H1 (cell line): ENCODE results near the gene NDUFA11. TPM values are rescaled to one million over a fixed set of nuclear protein-coding genes. Genes with fewer than 3 reads are reported as not detected.

Source experiments
- CTCF ChIA-PET: fragments of 300-600 bp; sonication (Branson Sonifier 250); formaldehyde crosslinking; loops from one replicate; lab custom pipeline; 2021; ENCODE audit not compliant: partially characterized antibody; lab: Charles Lee
- POLR2A ChIA-PET: fragments of 300-600 bp; sonication (Branson Sonifier 250); formaldehyde crosslinking; loops from one replicate; lab custom pipeline; 2021; ENCODE audit warnings: inconsistent platforms; ENCODE audit not compliant: partially characterized antibody; lab: Charles Lee
- DNase-seq, 2 experiments: peaks; one replicate each; pipeline versions ENCODE4 v3.0.0 to v3.0.0-alpha.2; 2010 to 2022; ENCODE audit warnings: low spot score in 2 of 2, low read depth in 1 of 2, mixed read lengths in 1 of 2
- FAIRE-seq: peaks from 2 replicates; lab custom pipeline; 2011; peaks lifted over from hg19 to GRCh38; lab: Jason Lieb, UNC
- H2AFZ ChIP-seq: 2 replicates; pipeline ENCODE4 v1.8.1; 2012; ENCODE audit warnings: low read length, inconsistent platforms
- H2AK5ac ChIP-seq: 2 replicates; pipeline ENCODE4 v1.6.1; 2013; ENCODE audit warnings: low read depth, low read length
- H2BK120ac ChIP-seq: replicated peaks from 2 replicates; pipeline ENCODE3; 2013; ENCODE audit warnings: low read depth, low read length, inconsistent platforms
- H2BK12ac ChIP-seq: 2 replicates; pipeline ENCODE4 v1.6.1; 2013; ENCODE audit warnings: low read depth, low read length
- H2BK15ac ChIP-seq: 2 replicates; pipeline ENCODE4 v1.6.1; 2013; ENCODE audit warnings: low read length
- H2BK20ac ChIP-seq: 2 replicates; pipeline ENCODE4 v1.6.1; 2013; ENCODE audit warnings: low read length
- H2BK5ac ChIP-seq: 2 replicates; pipeline ENCODE4 v1.6.1; 2013; ENCODE audit warnings: low read depth, low read length
- H3K14ac ChIP-seq: 2 replicates; pipeline ENCODE4 v1.6.1; 2013; ENCODE audit warnings: inconsistent platforms; ENCODE audit not compliant: insufficient read length
- H3K18ac ChIP-seq: 2 replicates; pipeline ENCODE4 v1.6.1; 2013; ENCODE audit warnings: low read length; ENCODE audit errors: extremely low read depth
- H3K23ac ChIP-seq: 2 replicates; pipeline ENCODE4 v1.6.1; 2013; ENCODE audit warnings: inconsistent platforms; ENCODE audit not compliant: insufficient read length
- H3K23me2 ChIP-seq: 2 replicates; pipeline ENCODE4 v1.6.1; 2013; ENCODE audit warnings: low read depth, low read length
- H3K27ac ChIP-seq: 2 replicates; pipeline ENCODE4 v1.6.1; 2011; ENCODE audit warnings: low read depth, low read length, inconsistent platforms
- H3K27me3 ChIP-seq, 4 experiments: replicated peaks in 1 of 4; 1 replicate in 1 of 4; 2 replicates in 3 of 4; pipeline versions ENCODE4 v1.6.1 to v1.8.1; 2011 to 2013; ENCODE audit warnings: low read length in 3 of 4, mild to moderate bottlenecking in 3 of 4, inconsistent platforms in 2 of 4, mixed read lengths in 2 of 4, moderate library complexity in 1 of 4; ENCODE audit not compliant: control insufficient read depth in 3 of 4, insufficient read depth in 3 of 4; ENCODE audit errors: extremely low read depth in 1 of 4
- H3K36me3 ChIP-seq, 4 experiments: 2 replicates each; pipeline versions ENCODE4 v1.6.1 to v1.8.1; 2011 to 2013; ENCODE audit warnings: mild to moderate bottlenecking in 4 of 4, low read length in 3 of 4, moderate library complexity in 2 of 4, control low read depth in 1 of 4, inconsistent platforms in 1 of 4; ENCODE audit not compliant: insufficient read depth in 4 of 4, control insufficient read depth in 2 of 4
- H3K4ac ChIP-seq: replicated peaks from 2 replicates; pipeline ENCODE3; 2013; ENCODE audit warnings: low read length, low read depth, mixed read lengths, inconsistent platforms; ENCODE audit not compliant: insufficient read length
- H3K4me1 ChIP-seq, 4 experiments: replicated peaks in 1 of 4; 1 replicate in 1 of 4; 2 replicates in 3 of 4; pipeline versions ENCODE4 v1.6.1 to v1.8.1; 2011 to 2013; ENCODE audit warnings: low read length in 3 of 4, inconsistent platforms in 2 of 4, mixed read lengths in 1 of 4; ENCODE audit not compliant: insufficient read depth in 4 of 4, control insufficient read depth in 3 of 4
- H3K4me2 ChIP-seq, 2 experiments: 2 replicates each; pipeline versions ENCODE4 v1.6.1 to v1.8.1; 2011 to 2013; ENCODE audit warnings: low read depth in 2 of 2, low read length in 2 of 2, control low read depth in 1 of 2, inconsistent platforms in 1 of 2, mild to moderate bottlenecking in 1 of 2; ENCODE audit not compliant: insufficient read depth in 1 of 2
- H3K4me3 ChIP-seq, 4 experiments: fragments of 200-600, 300-600 bp in 1 of 4; sonication (generic), shearing (Covaris generic), sonication (Bioruptor Twin) in 1 of 4; 2 replicates each; pipeline versions ENCODE4 v1.5.1 to v1.8.1; 2011 to 2016; ENCODE audit warnings: low read length in 4 of 4, low read depth in 3 of 4, control low read depth in 2 of 4, inconsistent platforms in 2 of 4, mild to moderate bottlenecking in 2 of 4, mixed read lengths in 1 of 4, moderate library complexity in 1 of 4; ENCODE audit not compliant: insufficient read depth in 2 of 4; ENCODE audit errors: extremely low read depth in 1 of 4
- H3K56ac ChIP-seq: replicated peaks from 2 replicates; pipeline ENCODE3; 2013; ENCODE audit warnings: low read depth, mild to moderate bottlenecking, mixed read lengths, low read length, inconsistent platforms; ENCODE audit not compliant: insufficient read length
- H3K79me1 ChIP-seq: 2 replicates; pipeline ENCODE4 v1.6.1; 2013; ENCODE audit warnings: low read depth, low read length, control low read depth
- H3K79me2 ChIP-seq, 2 experiments: 2 replicates each; pipeline versions ENCODE4 v1.6.1 to v1.8.1; 2012 to 2013; ENCODE audit warnings: low read length in 2 of 2, mild to moderate bottlenecking in 2 of 2, inconsistent platforms in 1 of 2; ENCODE audit not compliant: insufficient read depth in 2 of 2, control insufficient read depth in 1 of 2
- H3K9ac ChIP-seq, 4 experiments: replicated peaks in 1 of 4; 1 replicate in 1 of 4; 2 replicates in 3 of 4; pipeline versions ENCODE4 v1.6.1 to v1.8.1; 2011 to 2013; ENCODE audit warnings: low read depth in 3 of 4, low read length in 3 of 4, control low read depth in 2 of 4, mild to moderate bottlenecking in 2 of 4, moderate library complexity in 2 of 4, inconsistent platforms in 1 of 4; ENCODE audit errors: extremely low read depth in 1 of 4
- H3K9me3 ChIP-seq, 2 experiments: 2 replicates each; pipeline versions ENCODE4 v1.6.1 to v1.8.1; 2012 to 2013; ENCODE audit warnings: mild to moderate bottlenecking in 2 of 2, moderate library complexity in 2 of 2, control low read depth in 1 of 2, inconsistent platforms in 1 of 2, low read depth in 1 of 2, low read length in 1 of 2, mixed read lengths in 1 of 2; ENCODE audit not compliant: insufficient read depth in 2 of 2
- H4K20me1 ChIP-seq, 2 experiments: replicated peaks in 1 of 2; 2 replicates each; pipeline versions ENCODE3 to v1.8.1; 2011 to 2013; ENCODE audit warnings: inconsistent platforms in 2 of 2, low read length in 2 of 2, mild to moderate bottlenecking in 1 of 2; ENCODE audit not compliant: insufficient read depth in 2 of 2, control insufficient read depth in 1 of 2
- H4K5ac ChIP-seq: 2 replicates; pipeline ENCODE4 v1.6.1; 2013; ENCODE audit warnings: low read length, low read depth, mixed read lengths, inconsistent platforms; ENCODE audit not compliant: insufficient read length
- H4K8ac ChIP-seq: 2 replicates; pipeline ENCODE4 v1.8.0; 2013; ENCODE audit warnings: mild to moderate bottlenecking, moderate library complexity, low read length, inconsistent platforms; ENCODE audit not compliant: insufficient read depth; ENCODE audit errors: extremely low read depth
- H4K91ac ChIP-seq: replicated peaks from 2 replicates; pipeline ENCODE3; 2013; ENCODE audit warnings: low read length, mixed read lengths, inconsistent platforms; ENCODE audit not compliant: insufficient read length
- CTBP2 ChIP-seq: IDR thresholded peaks from 2 replicates; pipeline ENCODE4 v1.7.0; 2011; ENCODE audit warnings: borderline replicate concordance, mild to moderate bottlenecking, moderate library complexity, mixed read lengths, low read length; ENCODE audit not compliant: insufficient read depth, insufficient read length
- CTCF ChIP-seq, 3 experiments: IDR thresholded peaks; 1 replicate in 2 of 3; 2 replicates in 1 of 3; pipeline versions ENCODE4 v1.5.1 to v1.6.1; 2011; ENCODE audit warnings: low read length in 3 of 3, mild to moderate bottlenecking in 3 of 3, inconsistent platforms in 2 of 3, low read depth in 1 of 3, moderate library complexity in 1 of 3; ENCODE audit not compliant: insufficient read depth in 1 of 3; ENCODE audit errors: control extremely low read depth in 1 of 3
- MAFK ChIP-seq: IDR thresholded peaks from 2 replicates; pipeline ENCODE4 v1.6.1; 2012; ENCODE audit warnings: low read depth, mild to moderate bottlenecking, improper control_type of control experiment, low read length
- PHF8 ChIP-seq: fragments of 200-600 bp; sonication (generic); conservative IDR thresholded peaks from 2 replicates; pipeline ENCODE4 v1.7.1; 2012; ENCODE audit warnings: low read depth, mild to moderate bottlenecking, inconsistent platforms, low read length, moderate library complexity
- RAD21 ChIP-seq, 2 experiments: IDR thresholded peaks in 1 of 2; conservative IDR thresholded peaks in 1 of 2; 2 replicates each; pipeline ENCODE4 v1.6.1; 2011; ENCODE audit warnings: low read depth in 2 of 2, low read length in 2 of 2, improper control_type of control experiment in 1 of 2, inconsistent platforms in 1 of 2, mild to moderate bottlenecking in 1 of 2, moderate library complexity in 1 of 2
- SIN3A ChIP-seq, 2 experiments: IDR thresholded peaks in 1 of 2; conservative IDR thresholded peaks in 1 of 2; 2 replicates each; pipeline ENCODE4 v1.6.1; 2011 to 2012; ENCODE audit warnings: low read length in 2 of 2, improper control_type of control experiment in 1 of 2, low read depth in 1 of 2, mild to moderate bottlenecking in 1 of 2
- SIRT6 ChIP-seq: IDR thresholded peaks from one replicate; pipeline ENCODE4 v1.7.1; 2012; ENCODE audit warnings: low read length, inconsistent platforms
- TAF7 ChIP-seq: optimal IDR thresholded peaks from 2 replicates; pipeline ENCODE3; 2011; ENCODE audit warnings: low read depth, mild to moderate bottlenecking, inconsistent platforms, low read length, moderate library complexity, borderline replicate concordance
- TBP ChIP-seq: IDR thresholded peaks from 2 replicates; pipeline ENCODE4 v1.6.1; 2011; ENCODE audit warnings: low read depth, low read length, improper control_type of control experiment
- ZNF274 ChIP-seq: IDR thresholded peaks from 2 replicates; pipeline ENCODE4 v1.7.0; 2012; ENCODE audit warnings: low read length, borderline replicate concordance; ENCODE audit errors: extremely low read depth
- WGBS, 2 experiments: shearing (Covaris generic) in 1 of 2; methylation state at CpG; one replicate each; pipeline versions ENCODE4 v1.1.6 to v1.1.7; 2013 to 2015; ENCODE audit warnings: low lambda C conversion rate in 2 of 2, mixed read lengths in 2 of 2, inconsistent platforms in 1 of 2, low coverage in 1 of 2, missing lambda C conversion rate in 1 of 2; ENCODE audit not compliant: insufficient replicate concordance in 2 of 2, insufficient coverage in 1 of 2, insufficient read length in 1 of 2; ENCODE audit errors: extremely low coverage in 1 of 2, missing lambda C conversion rate in 1 of 2; 5-methylcytosine and 5-hydroxymethylcytosine counted together
- polyA plus RNA-seq, 7 experiments: library from polyadenylated mRNA; depleted of rRNA in 3 of 7; stranded (reverse) in 5 of 7; unstranded in 2 of 7; fragments of >200 nt in 5 of 7; fragments of 200-250 nt in 2 of 7; gene quantifications; 1 replicate in 5 of 7; 2 replicates in 1 of 7; 4 replicates in 1 of 7; pipeline versions ENCODE4 v1.2.1 to v1.2.3, GENCODE V29; 2011 to 2013; ENCODE audit warnings: missing spikeins in 2 of 7, mixed read lengths in 2 of 7
- total RNA-seq: library from RNA; stranded (reverse); fragmentation: NEBNext Ultra II Directional; extraction: Animal tissue kit (Norgen Biotek cat#: 25700); gene quantifications from 2 replicates; pipeline ENCODE4 v1.2.1, GENCODE V29; 2021

Gene NDUFA11
- total and polyA plus RNA-seq, 2 of the 8 experiments (the other 6 are each of a cell fraction or from before 2014, with no cell fraction given), result 205 to 1,037 TPM

GRCh38 chr19:5851302-5851701 is 52.3 kb downstream of the NDUFA11 start, which contains the start of gene FUT3:
Gene FUT3, minus strand, starts transcription at chr19:5851449.
- Histone ChIP-seq H3K14ac (no peak within 1 kb of the TSS), H4K5ac (no peak within 1 kb of the TSS), H3K18ac (no peak within 1 kb of the TSS), H3K4me2 (no peak within 1 kb of the TSS), H3K23ac (no peak within 1 kb of the TSS), H3K4me1 (no peaks in the 10 kb centered on the region), H2BK15ac (no peak within 1 kb of the TSS), H2BK120ac (no peak within 1 kb of the TSS), H4K20me1 (no peaks in the 10 kb centered on the region), H3K27me3 (no peaks in the 10 kb centered on the region; a peak in 1 of 7 replicates), H3K4me3 (no peak within 1 kb of the TSS), H3K27ac (no peak within 1 kb of the TSS), H2BK20ac (no peak within 1 kb of the TSS), H2AK5ac (no peak within 1 kb of the TSS), H3K23me2 (no peaks in the 10 kb centered on the region; the same call in 1 of the 2 replicates), H4K8ac (no peak within 1 kb of the TSS; the same call in 1 of the 2 replicates), H2BK5ac (no peak within 1 kb of the TSS), H3K36me3 (no peaks in the 10 kb centered on the region), H3K4ac (no peak within 1 kb of the TSS), H3K9ac (no peak within 1 kb of the TSS), H4K91ac (no peak within 1 kb of the TSS), H3K79me2 (no peaks in the 10 kb centered on the region), H2AFZ (no peak within 1 kb of the TSS), H3K56ac (no peak within 1 kb of the TSS), H3K79me1 (no peaks in the 10 kb centered on the region), H2BK12ac (no peak within 1 kb of the TSS), H3K9me3 (peaks cover 0 to 4% of the 10 kb centered on the region in 2 experiments; a peak in 1 of 4 replicates)
- DNase-seq, result no peak
- 82% methylated on average over 10 of the region's 10 CpGs; no CpG with 5 or more reads in 1 of the 2 experiments for WGBS, 2 experiments
- ChIA-PET CTCF (interaction anchor here (1.0 kb wide), 1 partner anchor 14 kb away, joined by 3 read pairs; no protein-coding TSS in a partner anchor), POLR2A (interaction anchor here (1.2 to 1.9 kb wide), 3 partner anchors 23 to 131 kb away, joined by 3 to 5 read pairs (median 3); partner anchors contain the start of gene LONP1)
- FAIRE-seq, result no peak
- TF ChIP-seq CTBP2, result no peak
- TF ChIP-seq TBP, result no peak
- no peak for TF ChIP-seq CTCF (IDR thresholded peaks at IDR 0.05; ENCODE audit: control extremely low read depth in 1 of 3, insufficient read depth in 1 of 3, low read depth in 1 of 3, low read length in 3 of 3)
- TF ChIP-seq MAFK, result no peak
- TF ChIP-seq PHF8, result no peak
- TF ChIP-seq SIRT6, result no peak
- no peak for TF ChIP-seq ZNF274
- no peak for TF ChIP-seq SIN3A (conservative IDR thresholded peaks at IDR 0.05 in 1 of 2, IDR thresholded peaks at IDR 0.05 in 1 of 2; ENCODE audit: low read depth in 1 of 2, low read length in 2 of 2)
- TF ChIP-seq TAF7, result no peak
- TF ChIP-seq RAD21 (IDR thresholded peaks at IDR 0.05 in 1 of 2, conservative IDR thresholded peaks at IDR 0.05 in 1 of 2; ENCODE audit: low read depth in 2 of 2, low read length in 2 of 2), result no peak
